Measurements from ENCODE around the gene BCO1.

The BCO1 gene

GRCh38 chr16:81319221-81319912 is 80.9 kb downstream of the BCO1 start:
- Histone ChIP-seq H3K4me2 (no peak overlapping the region), H3K9ac (no peak overlapping the region), H3K27me3 (no peaks in the 10 kb centered on the region), H3K4me1 (peaks cover 0 to 17% (median 11%) of the 10 kb centered on the region in 10 experiments; a peak in 17 of 20 replicates), H3K27ac (no peak overlapping the region), H4K20me1 (peaks cover 17 to 89% (median 58%) of the 10 kb centered on the region in 11 experiments; a peak in 20 of 22 replicates), H3K36me3 (peaks cover 0 to 14% (median 4%) of the 10 kb centered on the region in 11 experiments; a peak in 9 of 22 replicates), H3K9me3 (replicated peaks in 1 of 11) (no peaks in the 10 kb centered on the region), H3K4me3 (no peak overlapping the region)
- TF ChIP-seq Cebpa-rat (IDR thresholded peaks at IDR 0.05) = no peak

DNA sequence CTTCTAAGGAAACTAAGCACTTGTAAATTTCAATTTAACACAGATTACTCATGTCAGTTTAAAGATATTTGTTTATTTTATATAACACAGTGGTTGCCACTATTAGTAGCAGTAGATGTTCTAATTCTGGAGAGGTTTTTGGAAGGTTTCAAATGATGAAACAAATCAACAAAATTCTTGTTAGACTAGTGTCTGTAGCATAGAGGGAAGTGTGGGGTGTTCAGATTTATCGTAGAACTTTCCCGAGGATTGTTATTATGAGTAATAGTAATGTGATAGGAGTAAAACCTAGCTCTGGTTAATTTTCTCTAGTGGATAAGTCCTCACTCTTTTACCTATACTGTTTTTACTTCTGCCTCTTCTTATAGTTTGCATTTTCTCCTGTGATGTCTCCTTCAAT is 82.5 kb downstream of the BCO1 start:
- Histone ChIP-seq H3K4me2 (no peak overlapping the region), H3K4me1 (peaks cover 2 to 13% (median 8%) of the 10 kb centered on the region in 10 experiments; a peak in 17 of 20 replicates), H4K20me1 (peaks cover 16 to 95% (median 58%) of the 10 kb centered on the region in 11 experiments; a peak in 20 of 22 replicates)

DNA sequence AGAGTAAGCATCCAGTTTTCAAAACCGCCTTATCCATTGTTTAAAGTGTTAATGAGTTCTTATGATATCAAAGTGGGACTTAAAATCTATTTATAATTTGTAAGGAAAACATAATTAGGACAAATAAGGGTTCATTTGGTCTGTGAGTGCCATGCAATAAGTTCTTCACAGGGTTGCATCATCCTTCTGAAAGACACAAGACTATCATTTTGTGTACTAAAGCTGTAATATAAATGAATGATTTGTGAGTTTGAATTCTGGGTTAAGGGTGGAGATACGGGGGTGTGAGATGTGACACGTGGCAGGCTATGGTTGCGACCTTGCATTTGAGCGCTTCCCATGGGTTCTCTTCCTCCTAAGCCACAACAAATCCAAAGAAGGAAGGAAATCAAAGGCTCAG is 83.0 kb downstream of the BCO1 start:
- peaks cover 0 to 10% (median 5%) of the 10 kb centered on the region in 10 experiments; a peak in 10 of 20 replicates for H3K4me1 ChIP-seq
- peaks cover 17 to 97% (median 59%) of the 10 kb centered on the region in 11 experiments; a peak in 20 of 22 replicates for H4K20me1 ChIP-seq
- no peak overlapping the region for H3K9ac ChIP-seq
- H3K4me3 ChIP-seq = no peak overlapping the region
- TF ChIP-seq Cebpa-rat (IDR thresholded peaks at IDR 0.05) = no peak
- no peak overlapping the region for H3K4me2 ChIP-seq
- H3K9me3 ChIP-seq (replicated peaks in 1 of 11) = no peaks in the 10 kb centered on the region
- no peak overlapping the region for H3K27ac ChIP-seq
- H3K27me3 ChIP-seq = no peaks in the 10 kb centered on the region
- H3K36me3 ChIP-seq = peaks cover 0 to 23% (median 10%) of the 10 kb centered on the region in 11 experiments; a peak in 10 of 22 replicates

More for the DNA sequence above, 82.5 kb downstream of the BCO1 start:
- H3K36me3 ChIP-seq = peaks cover 0 to 23% (median 7%) of the 10 kb centered on the region in 11 experiments; a peak in 10 of 22 replicates
- H3K9me3 ChIP-seq (replicated peaks in 1 of 11) = no peaks in the 10 kb centered on the region
- H3K4me3 ChIP-seq = no peak overlapping the region
- TF ChIP-seq Cebpa-rat (IDR thresholded peaks at IDR 0.05) = no peak
- no peak overlapping the region for H3K9ac ChIP-seq
- no peak overlapping the region for H3K27ac ChIP-seq
- H3K27me3 ChIP-seq = no peaks in the 10 kb centered on the region

GRCh38 chr16:81324808-81325207 is 86.3 kb downstream of the BCO1 start:
- H3K9me3 ChIP-seq (replicated peaks in 1 of 11) = no peaks in the 10 kb centered on the region
- peaks cover 0 to 23% (median 10%) of the 10 kb centered on the region in 11 experiments; a peak in 10 of 22 replicates for H3K36me3 ChIP-seq
- no peak overlapping the region for H3K4me3 ChIP-seq
- H3K27ac ChIP-seq = no peak overlapping the region
- H4K20me1 ChIP-seq = peaks cover 4 to 96% (median 45%) of the 10 kb centered on the region in 11 experiments; a peak in 17 of 22 replicates
- H3K9ac ChIP-seq = no peak overlapping the region
- no peaks in the 10 kb centered on the region for H3K27me3 ChIP-seq
- TF ChIP-seq Cebpa-rat (IDR thresholded peaks at IDR 0.05) = no peak
- H3K4me2 ChIP-seq = no peak overlapping the region
- H3K4me1 ChIP-seq = peaks cover 0 to 4% (median 0%) of the 10 kb centered on the region in 10 experiments; a peak in 1 of 20 replicates

DNA sequence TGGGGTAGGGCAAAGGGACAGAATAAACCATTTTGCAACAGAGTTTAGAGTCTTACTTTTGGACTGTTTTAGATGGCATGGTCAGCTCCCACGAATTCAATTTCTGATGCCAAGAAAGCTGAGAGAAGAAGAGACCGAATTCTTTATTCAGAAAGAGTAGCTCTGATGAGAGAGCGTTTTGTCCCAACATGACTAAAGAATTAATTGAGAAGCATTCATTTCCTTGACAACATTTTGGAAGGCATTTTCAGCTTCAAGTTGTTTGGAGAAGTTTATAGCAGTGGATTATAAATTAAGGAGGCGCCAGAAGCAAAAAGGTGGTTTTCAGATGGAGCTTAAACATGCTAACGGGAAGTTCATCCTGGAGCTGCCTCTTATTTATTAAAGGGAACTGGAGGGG is 88.5 kb downstream of the BCO1 start:
- H4K20me1 ChIP-seq = peaks cover 3 to 96% (median 36%) of the 10 kb centered on the region in 11 experiments; a peak in 17 of 22 replicates
- no peak overlapping the region for H3K27ac ChIP-seq
- no peak overlapping the region for H3K4me2 ChIP-seq
- H3K9ac ChIP-seq = no peak overlapping the region
- H3K36me3 ChIP-seq = peaks cover 0 to 27% (median 13%) of the 10 kb centered on the region in 11 experiments; a peak in 13 of 22 replicates
- H3K4me3 ChIP-seq = no peak overlapping the region
- TF ChIP-seq Cebpa-rat (IDR thresholded peaks at IDR 0.05) = no peak
- no peaks in the 10 kb centered on the region for H3K27me3 ChIP-seq
- H3K9me3 ChIP-seq (replicated peaks in 1 of 11) = no peaks in the 10 kb centered on the region
- H3K4me1 ChIP-seq = peaks cover 0 to 4% (median 0%) of the 10 kb centered on the region in 10 experiments; a peak in 1 of 20 replicates

- H3K9ac ChIP-seq = no peak overlapping the region
- peaks cover 0 to 32% (median 17%) of the 10 kb centered on the region in 11 experiments; a peak in 15 of 22 replicates for H3K36me3 ChIP-seq
Observed at GRCh38 chr16:81327447-81328196, 89.1 kb downstream of the BCO1 start.

GRCh38 chr16:81329947-81330346 is 91.5 kb downstream of the BCO1 start:
- Histone ChIP-seq H3K4me2 (no peak overlapping the region), H3K27ac (no peak overlapping the region), H3K36me3 (peaks cover 0 to 22% (median 14%) of the 10 kb centered on the region in 11 experiments; a peak in 12 of 22 replicates), H3K9ac (no peak overlapping the region), H4K20me1 (peaks cover 3 to 88% (median 30%) of the 10 kb centered on the region in 11 experiments; a peak in 18 of 22 replicates), H3K27me3 (no peaks in the 10 kb centered on the region), H3K4me1 (no peaks in the 10 kb centered on the region; a peak in 1 of 20 replicates), H3K4me3 (no peak overlapping the region), H3K9me3 (replicated peaks in 1 of 11) (no peaks in the 10 kb centered on the region)
- TF ChIP-seq Cebpa-rat (IDR thresholded peaks at IDR 0.05) = no peak

More at GRCh38 chr16:81327447-81328196, 89.1 kb downstream of the BCO1 start:
- Histone ChIP-seq H3K27me3 (no peaks in the 10 kb centered on the region), H3K4me1 (peaks cover 0 to 4% (median 0%) of the 10 kb centered on the region in 10 experiments; a peak in 1 of 20 replicates), H3K9me3 (replicated peaks in 1 of 11) (no peaks in the 10 kb centered on the region), H3K4me2 (no peak overlapping the region), H3K27ac (no peak overlapping the region), H4K20me1 (peaks cover 3 to 96% (median 34%) of the 10 kb centered on the region in 11 experiments; a peak in 17 of 22 replicates), H3K4me3 (no peak overlapping the region)
- TF ChIP-seq Cebpa-rat (IDR thresholded peaks at IDR 0.05) = no peak

DNA sequence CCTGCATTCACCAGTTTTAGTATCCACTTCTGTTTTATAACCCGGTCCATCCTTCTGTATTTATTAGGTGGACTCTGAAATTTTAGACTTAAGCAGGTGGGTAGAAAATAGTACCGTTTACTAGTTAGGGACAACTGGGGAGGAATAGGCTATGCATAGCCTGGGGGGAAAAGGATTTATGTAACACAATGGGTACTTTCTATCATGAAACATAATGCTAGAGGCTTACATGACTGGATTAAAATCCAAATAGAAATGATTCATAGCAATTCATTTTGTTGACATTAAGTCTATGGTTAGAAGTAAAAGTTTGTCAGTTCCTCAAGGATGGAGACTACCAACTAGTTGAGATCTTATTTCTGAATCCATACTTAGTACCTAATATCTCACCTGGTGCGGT is 94.9 kb downstream of the BCO1 start:
- H3K4me2 ChIP-seq = no peak overlapping the region

More for the DNA sequence above, 94.9 kb downstream of the BCO1 start:
- Histone ChIP-seq H3K4me1 (no peaks in the 10 kb centered on the region), H3K9me3 (replicated peaks in 1 of 11) (no peaks in the 10 kb centered on the region), H3K27me3 (no peaks in the 10 kb centered on the region), H3K9ac (no peak overlapping the region), H4K20me1 (peaks cover 0 to 68% (median 17%) of the 10 kb centered on the region in 11 experiments; a peak in 15 of 22 replicates), H3K4me3 (no peak overlapping the region), H3K36me3 (peaks cover 0 to 23% (median 14%) of the 10 kb centered on the region in 11 experiments; a peak in 12 of 22 replicates), H3K27ac (no peak overlapping the region)
- no peak for TF ChIP-seq Cebpa-rat (IDR thresholded peaks at IDR 0.05)
